ENCODE measurements around the gene PORCN.

DNA sequence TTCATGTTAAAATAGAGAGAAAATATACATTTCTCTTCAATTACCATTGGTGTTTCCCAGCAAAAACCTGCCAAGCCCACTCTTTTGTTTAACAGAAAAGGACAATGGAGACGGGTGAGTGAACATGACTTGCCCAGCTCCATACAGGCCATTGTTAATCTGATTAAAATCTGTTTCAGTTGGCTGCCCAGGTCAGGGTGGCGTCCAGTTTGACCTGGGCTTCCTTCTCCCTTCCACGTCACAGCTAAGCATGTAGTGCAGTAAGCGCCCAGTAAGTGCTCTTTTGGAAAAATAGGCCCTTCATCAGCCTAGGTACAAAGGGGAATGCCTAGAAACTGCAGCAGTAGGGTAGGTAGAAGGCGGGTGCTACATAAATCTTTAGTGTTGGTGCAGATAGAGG, 1.5 kb upstream of the PORCN start:
- TF ChIP-seq, protein P1, sequence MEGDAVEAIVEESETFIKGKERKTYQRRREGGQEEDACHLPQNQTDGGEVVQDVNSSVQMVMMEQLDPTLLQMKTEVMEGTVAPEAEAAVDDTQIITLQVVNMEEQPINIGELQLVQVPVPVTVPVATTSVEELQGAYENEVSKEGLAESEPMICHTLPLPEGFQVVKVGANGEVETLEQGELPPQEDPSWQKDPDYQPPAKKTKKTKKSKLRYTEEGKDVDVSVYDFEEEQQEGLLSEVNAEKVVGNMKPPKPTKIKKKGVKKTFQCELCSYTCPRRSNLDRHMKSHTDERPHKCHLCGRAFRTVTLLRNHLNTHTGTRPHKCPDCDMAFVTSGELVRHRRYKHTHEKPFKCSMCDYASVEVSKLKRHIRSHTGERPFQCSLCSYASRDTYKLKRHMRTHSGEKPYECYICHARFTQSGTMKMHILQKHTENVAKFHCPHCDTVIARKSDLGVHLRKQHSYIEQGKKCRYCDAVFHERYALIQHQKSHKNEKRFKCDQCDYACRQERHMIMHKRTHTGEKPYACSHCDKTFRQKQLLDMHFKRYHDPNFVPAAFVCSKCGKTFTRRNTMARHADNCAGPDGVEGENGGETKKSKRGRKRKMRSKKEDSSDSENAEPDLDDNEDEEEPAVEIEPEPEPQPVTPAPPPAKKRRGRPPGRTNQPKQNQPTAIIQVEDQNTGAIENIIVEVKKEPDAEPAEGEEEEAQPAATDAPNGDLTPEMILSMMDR (conservative IDR thresholded peaks at IDR 0.05 in 1 of 2, IDR thresholded peaks at IDR 0.05 in 1 of 2; ENCODE audit: extremely low read depth in 1 of 2, insufficient read depth in 1 of 2, low read depth in 1 of 2, low read length in 2 of 2), result no peak
- no peak for TF ChIP-seq EZH2 (IDR thresholded peaks at IDR 0.05; ENCODE audit: borderline replicate concordance, low read length)

Data from mammary epithelial cell (primary cell).